Stimulated activated CD8-positive, alpha-beta memory T cell treated with anti-CD3 and anti-CD28 coated beads, Interleukin-15, amount 100 ng/mL, for 1 hour (primary cell): Measurements from ENCODE around the gene ZNF384.
A peak's percentile ranks its signal among the peaks of the same experiment; 100 is the strongest.

Experiments
- DNase-seq: peaks from one replicate; pipeline ENCODE4 v3.0.0-alpha.2; 2020; ENCODE audit warnings: low read depth

Gene ZNF384

GRCh38 chr12:6699259-6699988 lies 10.2 kb upstream of the ZNF384 start:
- DNase-seq: no peak

- no peak for DNase-seq
These were observed 9.3 kb upstream of the ZNF384 start for GRCh38 chr12:6698352-6699046.

GRCh38 chr12:6697584-6698351 lies 8.6 kb upstream of the ZNF384 start:
- no peak for DNase-seq

- no peak for DNase-seq
These were observed 7.8 kb upstream of the ZNF384 start for GRCh38 chr12:6696690-6697583.

GRCh38 chr12:6695313-6696045 lies 6.3 kb upstream of the ZNF384 start:
- DNase-seq: no peak

GRCh38 chr12:6694701-6695100 lies 5.5 kb upstream of the ZNF384 start:
- DNase-seq: no peak

GRCh38 chr12:6693832-6694355 lies 4.7 kb upstream of the ZNF384 start:
- no peak for DNase-seq

- DNase-seq: no peak
These were observed 3.7 kb upstream of the ZNF384 start for GRCh38 chr12:6692888-6693287.

GRCh38 chr12:6691473-6691872 lies 2.3 kb upstream of the ZNF384 start:
- DNase-seq: no peak

GRCh38 chr12:6688543-6688998 lies 604 bp downstream of the ZNF384 start:
- DNase-seq: peak; percentile 61

- DNase-seq: no peak
These were observed 3.4 kb downstream of the ZNF384 start for GRCh38 chr12:6685814-6686213.

GRCh38 chr12:6684609-6685008 lies 4.6 kb downstream of the ZNF384 start:
- DNase-seq: no peak

GRCh38 chr12:6676962-6677361 lies 12.2 kb downstream of the ZNF384 start:
- DNase-seq: no peak

- no peak for DNase-seq
These were observed 17.0 kb downstream of the ZNF384 start for GRCh38 chr12:6672143-6672542.

GRCh38 chr12:6667559-6668210 lies 21.5 kb downstream of the ZNF384 start:
- DNase-seq: no peak

GRCh38 chr12:6666211-6666610 lies 23.0 kb downstream of the ZNF384 start:
- no peak for DNase-seq

- no peak for DNase-seq
These were observed 24.3 kb downstream of the ZNF384 start for GRCh38 chr12:6664902-6665301.

- peak; percentile 91 for DNase-seq
These were observed 26.1 kb downstream of the ZNF384 start, which contains the start of gene ING4 for GRCh38 chr12:6662906-6663742. Gene ING4 (minus strand): TSS chr12:6663119. CDS start chr12:6663101, 18 bp downstream.

GRCh38 chr12:6662602-6662905 lies 26.6 kb downstream of the ZNF384 start:
- DNase-seq: no peak
